Activated T-helper 1 cell treated with anti-CD3 and anti-CD28 coated beads, Interleukin-12 subunit alpha, Interleukin-12 subunit beta, Interleukin-2, Interleukin-4 antibody, amounts not matched to agents 30 ng/mL and 10 ng/mL and 1 ng/mL, durations not matched to agents 14 hours and 24 hours and 36 hours (primary cell): ENCODE measurements around the gene MBP. TPM values are rescaled to one million over a fixed set of nuclear protein-coding genes. Genes with fewer than 3 reads are reported as not detected.
"Not testable (repeated sequence)": the region's sequence is repeated elsewhere in the genome, so short reads cannot be mapped to it uniquely, and the experiment has no call there.

Source experiments
- DNase-seq: peaks from one replicate; pipeline ENCODE4 v3.0.0; 2021; ENCODE audit warnings: low spot score
- H3K27ac Mint-ChIP-seq: one replicate; pipeline ENCODE4 v1.8.0; 2021; ENCODE audit warnings: mild to moderate bottlenecking, mixed read lengths
- H3K27me3 Mint-ChIP-seq: one replicate; pipeline ENCODE4 v1.8.0; 2022; ENCODE audit warnings: mild to moderate bottlenecking, moderate library complexity, mixed read lengths; ENCODE audit not compliant: insufficient read depth
- H3K36me3 Mint-ChIP-seq: one replicate; pipeline ENCODE4 v1.8.0; 2021; ENCODE audit warnings: low read depth, mixed read lengths
- H3K4me1 Mint-ChIP-seq: one replicate; pipeline ENCODE4 v1.8.0; 2021; ENCODE audit warnings: low read depth, mixed read lengths
- H3K4me3 Mint-ChIP-seq: one replicate; pipeline ENCODE4 v1.8.0; 2021; ENCODE audit warnings: mild to moderate bottlenecking, moderate library complexity, mixed read lengths
- H3K9me3 Mint-ChIP-seq: one replicate; pipeline ENCODE4 v1.8.0; 2021; ENCODE audit warnings: mixed read lengths
- intact Hi-C: fragments of 100-400 bp; cut with micrococcal nuclease; formaldehyde crosslinking; loops from one replicate; pipeline ENCODE4 v1.15.1; 2024
- total RNA-seq: library from RNA; stranded (reverse); gene quantifications from 2 replicates; pipeline ENCODE4 v1.2.3, GENCODE V29; 2022

The MBP gene
- total RNA-seq, 1 donor from 2014 or later = 63.6 TPM

DNA sequence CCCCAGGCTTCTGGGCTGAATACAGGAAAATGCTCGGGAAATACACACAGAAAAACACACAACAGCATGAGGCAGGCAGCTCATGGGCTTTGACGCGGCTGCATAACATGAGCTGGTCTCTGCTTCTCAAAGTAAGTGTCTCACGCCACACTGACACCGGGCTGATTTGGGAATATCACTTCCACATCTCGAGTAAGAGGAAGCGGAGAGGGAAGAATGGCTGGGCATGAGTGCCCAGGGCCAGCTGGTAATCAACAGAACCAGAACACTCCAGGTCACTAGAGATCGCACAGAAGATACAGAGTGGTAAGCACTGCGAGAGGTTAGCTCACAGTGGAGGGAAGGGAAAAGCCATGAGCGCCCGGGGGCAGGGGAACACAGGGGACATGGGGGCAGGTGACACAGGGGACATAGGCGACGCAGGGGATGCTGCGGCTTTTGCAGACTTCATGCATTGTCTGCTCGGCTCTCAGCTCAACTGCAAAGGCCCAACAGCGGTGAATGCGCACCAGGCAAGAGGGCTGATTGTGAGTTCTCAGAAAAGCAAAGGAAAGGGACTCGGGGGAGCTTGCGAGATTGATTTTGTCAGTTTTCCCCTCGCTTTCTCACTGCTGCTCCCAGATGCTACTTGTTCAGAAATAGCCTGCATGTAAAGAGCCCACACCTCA lies 141.4 kb downstream of the MBP start:
- H3K4me1 Mint-ChIP-seq = no peaks in the 10 kb centered on the region
- peaks cover 7% of the 10 kb centered on the region for H3K27me3 Mint-ChIP-seq
- H3K9me3 Mint-ChIP-seq = no peaks in the 10 kb centered on the region
- H3K36me3 Mint-ChIP-seq = no peaks in the 10 kb centered on the region
- intact Hi-C loops = no loop called here
- no peak overlapping the region for H3K27ac Mint-ChIP-seq
- DNase-seq = no peak
- no peak overlapping the region for H3K4me3 Mint-ChIP-seq

DNA sequence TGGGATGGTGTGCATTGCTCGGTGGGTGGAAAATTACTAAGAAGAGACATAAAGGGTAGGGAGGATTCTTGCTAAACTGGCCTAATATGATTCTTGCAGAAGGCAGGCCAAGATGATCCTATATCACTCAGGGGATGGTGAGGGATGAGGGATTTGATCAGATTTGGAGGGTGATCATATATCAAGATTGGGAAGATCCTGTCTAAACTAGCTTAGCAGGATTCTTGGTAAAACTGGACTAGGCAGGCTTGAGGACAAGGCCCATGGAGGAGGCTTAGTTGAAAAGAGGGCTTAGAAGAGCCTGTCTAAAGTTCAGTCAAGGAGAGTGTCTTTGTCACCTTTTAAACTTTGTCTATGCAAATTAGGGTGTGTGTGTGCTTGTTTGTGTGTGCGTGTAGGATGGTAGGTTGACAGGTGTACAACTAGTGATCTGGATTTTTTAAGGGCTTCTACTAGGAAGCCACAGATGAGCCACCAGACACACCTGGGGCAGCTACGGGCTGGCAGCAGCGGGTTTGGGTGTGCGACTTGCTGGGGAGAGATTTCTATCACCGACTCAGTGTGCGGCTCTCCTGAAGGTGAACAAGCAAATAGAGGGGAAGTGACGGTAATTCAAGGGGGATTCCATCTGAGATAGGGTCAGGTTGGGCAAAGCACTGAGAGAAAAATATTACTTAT lies 142.1 kb downstream of the MBP start:
- H3K27ac Mint-ChIP-seq, H3K36me3 Mint-ChIP-seq, H3K27me3 Mint-ChIP-seq, H3K4me1 Mint-ChIP-seq, H3K9me3 Mint-ChIP-seq, DNase-seq, H3K4me3 Mint-ChIP-seq, intact Hi-C loops: not testable (repeated sequence)

DNA sequence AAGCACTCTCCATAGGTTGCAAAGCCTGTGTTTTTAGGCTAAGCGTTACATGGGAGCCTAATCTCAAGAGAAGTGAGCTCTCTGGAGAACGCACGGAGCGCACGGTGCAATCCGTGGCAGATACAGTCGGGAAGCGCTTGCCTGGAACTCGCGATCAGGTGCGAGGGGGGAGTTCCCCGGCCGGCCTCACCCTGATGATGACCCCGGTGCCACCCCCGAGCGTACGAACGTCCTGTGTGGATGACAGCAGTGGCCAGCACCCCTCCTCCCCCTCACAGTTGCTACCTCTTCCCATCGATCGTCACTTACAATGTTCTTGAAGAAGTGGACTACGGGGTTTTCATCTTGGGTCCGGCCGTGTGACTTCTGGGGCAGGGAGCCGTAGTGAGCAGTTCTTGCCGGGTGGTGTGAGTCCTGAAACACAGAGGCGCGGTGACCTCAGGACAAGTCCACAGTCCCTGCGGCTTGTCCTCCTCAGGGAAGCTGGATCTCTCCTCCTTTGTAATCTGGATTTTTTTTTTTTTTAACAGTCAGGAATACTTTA lies 142.9 kb downstream of the MBP start:
- H3K4me1 Mint-ChIP-seq = no peaks in the 10 kb centered on the region
- H3K27me3 Mint-ChIP-seq = peaks cover 4% of the 10 kb centered on the region
- DNase-seq = no peak
- H3K9me3 Mint-ChIP-seq = no peaks in the 10 kb centered on the region
- no peak overlapping the region for H3K4me3 Mint-ChIP-seq
- H3K36me3 Mint-ChIP-seq = no peaks in the 10 kb centered on the region
- intact Hi-C loops = no loop called here
- H3K27ac Mint-ChIP-seq = no peak overlapping the region

DNA sequence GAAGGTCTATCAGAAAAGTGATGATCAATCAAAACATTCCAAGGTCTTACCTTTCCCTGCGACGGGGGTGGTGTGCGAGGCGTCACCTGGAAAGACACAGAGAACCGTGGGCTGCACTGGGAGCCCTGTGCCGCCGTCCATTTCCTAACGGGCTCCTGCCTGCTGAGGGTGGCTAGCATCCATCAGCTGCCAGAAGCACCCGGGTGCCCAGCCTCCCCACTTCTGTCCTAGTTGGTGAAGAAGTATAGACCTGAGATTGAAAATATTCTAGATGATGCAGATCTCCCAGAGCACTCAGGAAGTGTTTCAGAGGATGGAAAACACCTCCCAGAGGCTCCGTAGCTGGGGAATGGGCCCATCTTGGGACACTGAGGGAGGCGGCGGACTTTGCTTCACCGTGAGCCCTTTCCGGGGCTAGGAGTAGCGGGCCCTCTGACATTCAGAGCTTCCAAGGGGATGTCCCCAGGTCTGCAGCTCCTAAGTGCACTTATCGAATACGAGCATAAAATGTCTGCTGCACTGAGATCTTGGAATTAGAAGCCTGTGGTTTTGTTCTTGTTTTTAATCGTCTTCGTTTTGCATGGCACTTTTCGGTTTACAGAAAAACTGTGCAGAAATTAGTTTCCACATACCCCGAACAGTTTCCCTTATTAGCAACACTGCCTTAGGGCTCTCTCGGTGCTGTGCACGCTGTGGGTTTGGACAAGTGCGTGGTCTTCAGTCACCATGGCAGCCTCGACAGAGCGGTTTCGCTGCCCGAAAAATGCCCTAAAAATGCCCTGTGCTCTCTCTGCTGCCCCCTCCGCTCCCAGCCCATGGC lies 143.5 kb downstream of the MBP start:
- H3K27ac Mint-ChIP-seq = no peak overlapping the region

GRCh38 chr18:76988031-76988826 lies 144.4 kb downstream of the MBP start:
- intact Hi-C loops = no loop called here
- no peaks in the 10 kb centered on the region for H3K36me3 Mint-ChIP-seq
- no peak overlapping the region for H3K27ac Mint-ChIP-seq
- no peaks in the 10 kb centered on the region for H3K9me3 Mint-ChIP-seq
- peaks cover 6% of the 10 kb centered on the region for H3K4me1 Mint-ChIP-seq
- no peak overlapping the region for H3K4me3 Mint-ChIP-seq
- no peak for DNase-seq
- H3K27me3 Mint-ChIP-seq = peaks cover 2% of the 10 kb centered on the region

More for the DNA sequence above, 143.5 kb downstream of the MBP start:
- peaks cover 4% of the 10 kb centered on the region for H3K27me3 Mint-ChIP-seq
- intact Hi-C loops = no loop called here
- H3K4me3 Mint-ChIP-seq = no peak overlapping the region
- H3K36me3 Mint-ChIP-seq = no peaks in the 10 kb centered on the region
- H3K4me1 Mint-ChIP-seq = no peaks in the 10 kb centered on the region
- H3K9me3 Mint-ChIP-seq = no peaks in the 10 kb centered on the region
- no peak for DNase-seq

- no peak for DNase-seq
- peaks cover 10% of the 10 kb centered on the region for H3K4me1 Mint-ChIP-seq
Observed at GRCh38 chr18:76986406-76986805, 146.2 kb downstream of the MBP start.

GRCh38 chr18:76985951-76986236 lies 146.7 kb downstream of the MBP start:
- Mint-ChIP-seq H3K4me3 (no peak overlapping the region), H3K27ac (no peak overlapping the region), H3K4me1 (peaks cover 10% of the 10 kb centered on the region), H3K27me3 (peaks cover 4% of the 10 kb centered on the region), H3K36me3 (no peaks in the 10 kb centered on the region), H3K9me3 (no peaks in the 10 kb centered on the region)
- intact Hi-C loops = no loop called here
- DNase-seq = no peak

More at GRCh38 chr18:76986406-76986805, 146.2 kb downstream of the MBP start:
- no peaks in the 10 kb centered on the region for H3K36me3 Mint-ChIP-seq
- intact Hi-C loops = no loop called here
- no peaks in the 10 kb centered on the region for H3K9me3 Mint-ChIP-seq
- peaks cover 4% of the 10 kb centered on the region for H3K27me3 Mint-ChIP-seq
- no peak overlapping the region for H3K27ac Mint-ChIP-seq
- H3K4me3 Mint-ChIP-seq = no peak overlapping the region

DNA sequence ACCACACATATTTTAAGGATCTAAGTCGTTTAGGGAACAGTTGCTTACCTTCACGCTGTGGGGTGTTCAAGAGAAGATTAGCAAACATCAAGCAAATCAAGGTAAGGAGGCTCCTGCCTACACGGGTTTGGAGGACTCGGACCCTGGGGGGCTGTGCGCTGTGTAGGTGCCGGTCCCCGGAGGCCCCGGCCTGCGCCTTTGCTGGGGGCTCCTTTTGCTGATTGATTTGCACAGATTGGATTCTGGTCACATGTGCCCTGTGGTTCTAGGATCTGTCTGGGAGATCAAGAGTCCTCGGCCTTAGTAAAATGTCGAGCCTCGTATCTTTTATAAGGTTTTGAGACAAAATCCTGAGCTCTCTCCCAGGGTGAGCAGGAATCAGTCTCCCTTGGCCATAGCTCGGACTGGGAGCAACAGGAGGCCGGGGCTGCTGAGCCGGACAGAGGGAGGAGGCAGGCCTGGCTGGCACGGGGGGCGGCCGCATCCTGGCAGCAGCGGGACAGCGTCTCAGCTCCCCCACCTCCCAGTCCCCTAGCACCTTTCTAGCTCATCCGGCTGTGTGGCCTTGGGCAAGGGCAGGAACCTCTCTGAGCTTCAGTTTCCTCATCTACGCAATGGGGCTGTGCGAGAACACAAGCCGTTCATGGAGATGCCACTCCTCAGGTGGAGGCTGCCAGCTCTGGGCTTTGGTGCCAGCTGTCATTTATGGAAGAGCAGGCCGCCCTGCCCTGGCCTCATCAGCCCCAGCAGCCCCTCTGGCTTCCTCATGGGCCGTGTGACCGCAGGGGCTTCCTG lies 147.2 kb downstream of the MBP start:
- Mint-ChIP-seq H3K4me3 (no peak overlapping the region), H3K9me3 (no peaks in the 10 kb centered on the region), H3K27me3 (peaks cover 4% of the 10 kb centered on the region), H3K4me1 (peaks cover 10% of the 10 kb centered on the region), H3K27ac (no peak overlapping the region), H3K36me3 (no peaks in the 10 kb centered on the region)
- no peak for DNase-seq
- intact Hi-C loops = no loop called here

- intact Hi-C loops = loop anchor here (5.0 kb wide), 3 partner anchors 122 to 668 kb away; partner anchors contain the start of gene ZNF236
- no peaks in the 10 kb centered on the region for H3K9me3 Mint-ChIP-seq
- no peaks in the 10 kb centered on the region for H3K36me3 Mint-ChIP-seq
- no peak overlapping the region for H3K4me3 Mint-ChIP-seq
- H3K27ac Mint-ChIP-seq = no peak overlapping the region
- peaks cover 10% of the 10 kb centered on the region for H3K4me1 Mint-ChIP-seq
- H3K27me3 Mint-ChIP-seq = peaks cover 2% of the 10 kb centered on the region
- DNase-seq = no peak
Observed at GRCh38 chr18:76984193-76985155, 148.1 kb downstream of the MBP start.

- peaks cover 10% of the 10 kb centered on the region for H3K4me1 Mint-ChIP-seq
- DNase-seq = no peak
- no peak overlapping the region for H3K27ac Mint-ChIP-seq
- H3K4me3 Mint-ChIP-seq = no peak overlapping the region
- no peaks in the 10 kb centered on the region for H3K36me3 Mint-ChIP-seq
- intact Hi-C loops = loop anchor here (1.0 to 5.0 kb wide), 7 partner anchors 51 to 669 kb away; partner anchors contain the start of gene ZNF236
- no peaks in the 10 kb centered on the region for H3K9me3 Mint-ChIP-seq
- peaks cover 2% of the 10 kb centered on the region for H3K27me3 Mint-ChIP-seq
Observed at GRCh38 chr18:76983613-76984051, 149.0 kb downstream of the MBP start.
